ENCODE data around the gene ODAD2.
A peak's percentile ranks its signal among the peaks of the same experiment; 100 is the strongest.

ODAD2 gene

GRCh38 chr10:27838901-27839300 is 160.0 kb downstream of the ODAD2 start:
- DNase-seq = no peak

- no peak for DNase-seq
These were observed 160.5 kb downstream of the ODAD2 start for GRCh38 chr10:27838361-27838760.

- peak in 1 of 2 experiments; percentile 1 for DNase-seq
These were observed 164.4 kb downstream of the ODAD2 start for GRCh38 chr10:27834476-27834875.

GRCh38 chr10:27833792-27834191 is 165.1 kb downstream of the ODAD2 start:
- no peak for DNase-seq

GRCh38 chr10:27832826-27833225 is 166.1 kb downstream of the ODAD2 start:
- DNase-seq = no peak

GRCh38 chr10:27826369-27826768 is 172.5 kb downstream of the ODAD2 start:
- no peak for DNase-seq

GRCh38 chr10:27822301-27822700 is 176.6 kb downstream of the ODAD2 start:
- DNase-seq = no peak

- no peak for DNase-seq
These were observed 178.2 kb downstream of the ODAD2 start for GRCh38 chr10:27820637-27821036.

GRCh38 chr10:27819781-27820531 is 178.9 kb downstream of the ODAD2 start:
- no peak for DNase-seq

GRCh38 chr10:27816320-27816719 is 182.6 kb downstream of the ODAD2 start:
- DNase-seq = no peak

GRCh38 chr10:27815846-27816245 is 183.0 kb downstream of the ODAD2 start:
- no peak for DNase-seq

GRCh38 chr10:27815261-27815660 is 183.6 kb downstream of the ODAD2 start:
- no peak for DNase-seq

- no peak for DNase-seq
These were observed 193.7 kb downstream of the ODAD2 start for GRCh38 chr10:27805180-27805579.

GRCh38 chr10:27804136-27804535 is 194.7 kb downstream of the ODAD2 start:
- DNase-seq = no peak

GRCh38 chr10:27801171-27801785 is 197.6 kb downstream of the ODAD2 start:
- no peak for DNase-seq

- no peak for DNase-seq
These were observed 199.8 kb downstream of the ODAD2 start for GRCh38 chr10:27799046-27799445.

GRCh38 chr10:27794157-27794556 is 204.7 kb downstream of the ODAD2 start:
- no peak for DNase-seq

- DNase-seq = no peak
These were observed 206.7 kb downstream of the ODAD2 start for GRCh38 chr10:27792216-27792615.

GRCh38 chr10:27784272-27784671 is 214.6 kb downstream of the ODAD2 start:
- DNase-seq = no peak

- DNase-seq = peak in 1 of 2 experiments; percentile 5
These were observed 215.2 kb downstream of the ODAD2 start for GRCh38 chr10:27783660-27784059.

GRCh38 chr10:27779462-27780015 is 219.3 kb downstream of the ODAD2 start:
- no peak for DNase-seq

GRCh38 chr10:27774831-27775230 is 224.0 kb downstream of the ODAD2 start:
- DNase-seq = no peak

GRCh38 chr10:27771231-27771630 is 227.6 kb downstream of the ODAD2 start:
- no peak for DNase-seq

GRCh38 chr10:27770181-27770580 is 228.7 kb downstream of the ODAD2 start:
- no peak for DNase-seq

Measured in NCI-H2081 (cell line).